Measurements from ENCODE around the gene PRKAG2.

Gene PRKAG2

GRCh38 chr7:151801291-151801690, 75.6 kb downstream of the PRKAG2 start:
- no peak for DNase-seq (ENCODE audit: low spot score)

GRCh38 chr7:151800861-151801260, 76.1 kb downstream of the PRKAG2 start:
- DNase-seq (ENCODE audit: low spot score), result no peak

GRCh38 chr7:151800391-151800790, 76.5 kb downstream of the PRKAG2 start:
- DNase-seq (ENCODE audit: low spot score), result no peak

GRCh38 chr7:151799506-151799905, 77.4 kb downstream of the PRKAG2 start:
- DNase-seq (ENCODE audit: low spot score), result no peak

GRCh38 chr7:151798851-151799448, 78.0 kb downstream of the PRKAG2 start:
- DNase-seq (ENCODE audit: low spot score), result no peak

- DNase-seq (ENCODE audit: low spot score), result peak; percentile 64
Observed at GRCh38 chr7:151797667-151798307, 79.1 kb downstream of the PRKAG2 start.

GRCh38 chr7:151796871-151797537, 79.9 kb downstream of the PRKAG2 start:
- DNase-seq (ENCODE audit: low spot score), result peak; percentile 77

GRCh38 chr7:151796091-151796870, 80.6 kb downstream of the PRKAG2 start:
- peak; percentile 87 for DNase-seq (ENCODE audit: low spot score)

- DNase-seq (ENCODE audit: low spot score), result peak; percentile 85
Observed at GRCh38 chr7:151795168-151795811, 81.6 kb downstream of the PRKAG2 start.

- DNase-seq (ENCODE audit: low spot score), result peak; percentile 44
Observed at GRCh38 chr7:151794508-151795167, 82.3 kb downstream of the PRKAG2 start.

GRCh38 chr7:151793991-151794507, 82.9 kb downstream of the PRKAG2 start:
- no peak for DNase-seq (ENCODE audit: low spot score)

GRCh38 chr7:151793531-151793951, 83.4 kb downstream of the PRKAG2 start:
- no peak for DNase-seq (ENCODE audit: low spot score)

GRCh38 chr7:151792636-151793035, 84.3 kb downstream of the PRKAG2 start:
- no peak for DNase-seq (ENCODE audit: low spot score)

GRCh38 chr7:151792086-151792485, 84.8 kb downstream of the PRKAG2 start:
- no peak for DNase-seq (ENCODE audit: low spot score)

GRCh38 chr7:151790830-151791620, 85.9 kb downstream of the PRKAG2 start:
- DNase-seq (ENCODE audit: low spot score), result no peak

- DNase-seq (ENCODE audit: low spot score), result no peak
Observed at GRCh38 chr7:151790095-151790829, 86.7 kb downstream of the PRKAG2 start.

- DNase-seq (ENCODE audit: low spot score), result no peak
Observed at GRCh38 chr7:151789380-151789947, 87.5 kb downstream of the PRKAG2 start.

GRCh38 chr7:151787348-151787747, 89.6 kb downstream of the PRKAG2 start:
- DNase-seq (ENCODE audit: low spot score), result no peak

- no peak for DNase-seq (ENCODE audit: low spot score)
Observed at GRCh38 chr7:151786936-151787335, 90.0 kb downstream of the PRKAG2 start.
